Liver (tissue), 3 donors: ENCODE results near the gene ENAH.

Experiments used
- CTCF ChIP-seq: fragments of 150-350 bp; IDR thresholded peaks from 2 replicates; pipeline ENCODE4 v1.5.1; 2017; ENCODE audit warnings: improper control_type of control experiment, low read depth, low read length; ENCODE audit not compliant: missing input control
- EGR1 ChIP-seq, 2 donors: IDR thresholded peaks; 2 replicates each; pipeline ENCODE4 v1.6.1; 2016 to 2018; ENCODE audit warnings: antibody characterized with exemption in 2 of 2, low read depth in 2 of 2
- FOXA1 ChIP-seq: IDR thresholded peaks from 2 replicates; pipeline ENCODE4 v1.6.1; 2016; ENCODE audit warnings: antibody characterized with exemption
- GABPA ChIP-seq, 2 donors: IDR thresholded peaks in 1 of 2; conservative IDR thresholded peaks in 1 of 2; 2 replicates each; pipeline ENCODE4 v1.6.1; 2016; ENCODE audit warnings: antibody characterized with exemption in 2 of 2, mild to moderate bottlenecking in 1 of 2, moderate library complexity in 1 of 2
- HNF4A ChIP-seq, 2 donors: conservative IDR thresholded peaks; 2 replicates each; pipeline ENCODE4 v1.6.1; 2016; ENCODE audit warnings: antibody characterized with exemption in 2 of 2, mild to moderate bottlenecking in 2 of 2
- RAD21 ChIP-seq, 2 donors: IDR thresholded peaks; 2 replicates each; pipeline ENCODE4 v1.6.1; 2016; ENCODE audit warnings: antibody characterized with exemption in 2 of 2, mild to moderate bottlenecking in 2 of 2
- REST ChIP-seq: IDR thresholded peaks from 2 replicates; pipeline ENCODE4 v1.6.1; 2016; ENCODE audit warnings: antibody characterized with exemption, mild to moderate bottlenecking
- SP1 ChIP-seq: IDR thresholded peaks from 2 replicates; pipeline ENCODE4 v1.6.1; 2018; ENCODE audit warnings: antibody characterized with exemption, mild to moderate bottlenecking
- TAF1 ChIP-seq: conservative IDR thresholded peaks from 2 replicates; pipeline ENCODE4 v1.6.1; 2016; ENCODE audit warnings: antibody characterized with exemption, mild to moderate bottlenecking
- YY1 ChIP-seq: IDR thresholded peaks from 2 replicates; pipeline ENCODE4 v1.6.1; 2016; ENCODE audit warnings: antibody characterized with exemption, mild to moderate bottlenecking
- donor health status: healthy.
- donor health status: healthy.

- TF ChIP-seq CTCF (no peak), HNF4A (conservative IDR thresholded peaks at IDR 0.05) (no peak), EGR1 (IDR thresholded peaks at IDR 0.05; ENCODE audit: low read depth in 2 of 2) (no peak), TAF1 (no peak), REST (no peak), YY1 (no peak), RAD21 (IDR thresholded peaks at IDR 0.05) (peak; percentile 29 to 58), SP1 (no peak), FOXA1 (no peak), GABPA (IDR thresholded peaks at IDR 0.05 in 1 of 2, conservative IDR thresholded peaks at IDR 0.05 in 1 of 2) (no peak)
Measured at GRCh38 chr1:225437710-225438437, 215.0 kb downstream of the ENAH start.
